ENCODE data around the gene AGGF1. TPM values are rescaled to one million over a fixed set of nuclear protein-coding genes. Genes with fewer than 3 reads are reported as not detected.
"Not testable (repeated sequence)": the region's sequence is repeated elsewhere in the genome, so short reads cannot be mapped to it uniquely, and the experiment has no call there.

Gene AGGF1, protein sequence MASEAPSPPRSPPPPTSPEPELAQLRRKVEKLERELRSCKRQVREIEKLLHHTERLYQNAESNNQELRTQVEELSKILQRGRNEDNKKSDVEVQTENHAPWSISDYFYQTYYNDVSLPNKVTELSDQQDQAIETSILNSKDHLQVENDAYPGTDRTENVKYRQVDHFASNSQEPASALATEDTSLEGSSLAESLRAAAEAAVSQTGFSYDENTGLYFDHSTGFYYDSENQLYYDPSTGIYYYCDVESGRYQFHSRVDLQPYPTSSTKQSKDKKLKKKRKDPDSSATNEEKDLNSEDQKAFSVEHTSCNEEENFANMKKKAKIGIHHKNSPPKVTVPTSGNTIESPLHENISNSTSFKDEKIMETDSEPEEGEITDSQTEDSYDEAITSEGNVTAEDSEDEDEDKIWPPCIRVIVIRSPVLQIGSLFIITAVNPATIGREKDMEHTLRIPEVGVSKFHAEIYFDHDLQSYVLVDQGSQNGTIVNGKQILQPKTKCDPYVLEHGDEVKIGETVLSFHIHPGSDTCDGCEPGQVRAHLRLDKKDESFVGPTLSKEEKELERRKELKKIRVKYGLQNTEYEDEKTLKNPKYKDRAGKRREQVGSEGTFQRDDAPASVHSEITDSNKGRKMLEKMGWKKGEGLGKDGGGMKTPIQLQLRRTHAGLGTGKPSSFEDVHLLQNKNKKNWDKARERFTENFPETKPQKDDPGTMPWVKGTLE
- total RNA-seq: 28.1 and 36.7 TPM in 2 replicates
- 11.7 TPM for polyA plus RNA-seq (2012)

DNA sequence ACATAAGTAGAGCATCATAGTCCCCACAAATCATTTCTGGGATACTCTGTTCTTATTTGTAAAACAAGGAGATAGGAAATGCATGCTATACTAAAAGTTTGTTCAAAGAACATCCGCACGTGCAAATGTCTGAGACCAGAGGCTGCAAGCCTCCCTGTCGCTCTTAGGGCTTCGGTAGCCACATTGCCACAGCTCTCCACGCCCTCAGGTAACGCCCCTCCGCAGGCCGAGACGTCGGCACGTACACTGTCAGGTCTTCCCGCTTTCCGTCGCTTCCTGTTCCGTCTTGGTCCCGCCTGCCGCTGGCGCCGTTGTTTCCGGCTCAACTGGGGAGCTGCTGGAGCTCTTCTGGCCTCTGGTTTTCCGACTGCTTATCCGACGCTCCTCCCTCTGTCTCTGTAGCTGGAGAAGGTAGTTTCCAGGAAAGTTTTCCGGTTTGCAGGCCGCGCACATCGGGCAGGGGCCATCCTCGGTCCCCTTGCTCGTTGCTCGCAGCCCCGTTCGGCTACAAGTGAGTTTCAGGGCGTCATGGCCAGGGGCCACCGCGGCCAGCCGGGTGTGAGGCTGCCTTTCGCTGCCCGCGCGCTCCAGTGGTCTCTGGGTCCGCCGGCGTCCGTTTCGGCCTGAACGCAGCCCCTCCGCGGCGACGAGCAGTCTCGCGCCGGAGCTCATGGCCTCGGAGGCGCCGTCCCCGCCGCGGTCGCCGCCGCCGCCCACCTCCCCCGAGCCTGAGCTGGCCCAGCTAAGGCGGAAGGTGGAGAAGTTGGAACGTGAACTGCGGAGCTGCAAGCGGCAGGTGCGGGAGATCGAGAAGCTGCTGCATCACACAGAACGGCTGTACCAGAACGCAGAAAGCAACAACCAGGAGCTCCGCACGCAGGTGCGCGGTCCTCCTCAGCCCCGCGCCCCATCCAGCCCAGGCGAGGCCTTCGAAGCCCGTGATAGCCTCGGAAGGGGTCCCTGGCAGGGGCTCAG is at the start of gene AGGF1:
TSS of gene AGGF1 (plus strand) at position 308 of the 975 bp plus-strand sequence. CDS start at position 671, 363 bp downstream.
- DNase-seq (ENCODE audit: low read depth): peak; percentile 95

- DNase-seq (ENCODE audit: low read depth): no peak
These were observed 49.6 kb upstream of the AGGF1 start for GRCh38 chr5:76980518-76981144.

DNA sequence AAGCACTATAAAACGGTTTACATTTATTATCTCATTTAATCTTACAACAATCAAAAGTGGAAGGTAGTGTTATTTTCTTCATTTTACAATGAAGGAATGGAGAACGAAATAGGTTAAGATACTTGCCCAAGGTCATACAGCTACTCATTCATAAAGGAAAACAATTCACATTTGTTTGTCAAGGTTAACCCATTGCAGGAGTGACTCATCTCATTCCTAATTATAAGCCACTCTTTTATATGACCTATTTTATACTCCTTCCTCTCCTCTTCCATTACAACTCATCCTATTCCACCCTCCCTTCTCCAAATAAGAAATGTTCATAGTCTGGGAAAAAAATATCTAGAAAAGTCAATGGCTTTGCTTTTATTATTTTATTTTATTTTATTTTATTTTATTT is 47.8 kb upstream of the AGGF1 start:
- DNase-seq (ENCODE audit: low read depth): no peak

GRCh38 chr5:76983468-76983867 is 46.7 kb upstream of the AGGF1 start:
- no peak for DNase-seq (ENCODE audit: low read depth)

GRCh38 chr5:76986825-76987526 is 43.2 kb upstream of the AGGF1 start:
- no peak for DNase-seq (ENCODE audit: low read depth)

- no peak for DNase-seq (ENCODE audit: low read depth)
These were observed 39.2 kb upstream of the AGGF1 start for GRCh38 chr5:76990899-76991459.

DNA sequence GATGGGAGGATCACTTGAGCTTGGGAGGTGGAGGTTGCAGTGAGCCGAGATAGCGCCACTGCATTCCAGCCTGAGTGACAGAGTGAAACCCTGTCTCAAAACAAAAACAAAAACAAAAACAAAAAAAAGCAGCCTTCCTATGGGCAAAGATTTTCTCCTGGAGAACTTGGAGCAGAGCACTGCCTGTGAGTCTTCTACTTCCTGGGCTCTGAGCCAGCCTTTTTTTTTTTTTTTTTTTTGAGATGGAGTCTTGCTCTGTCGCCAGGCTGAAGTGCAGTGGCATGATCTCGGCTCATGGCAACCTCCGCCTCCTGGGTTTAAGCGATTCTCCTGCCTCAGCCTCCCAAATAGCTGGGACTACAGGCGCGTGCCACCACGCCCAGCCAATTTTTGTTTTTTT is 36.8 kb upstream of the AGGF1 start:
- DNase-seq (ENCODE audit: low read depth): not testable (repeated sequence)

DNA sequence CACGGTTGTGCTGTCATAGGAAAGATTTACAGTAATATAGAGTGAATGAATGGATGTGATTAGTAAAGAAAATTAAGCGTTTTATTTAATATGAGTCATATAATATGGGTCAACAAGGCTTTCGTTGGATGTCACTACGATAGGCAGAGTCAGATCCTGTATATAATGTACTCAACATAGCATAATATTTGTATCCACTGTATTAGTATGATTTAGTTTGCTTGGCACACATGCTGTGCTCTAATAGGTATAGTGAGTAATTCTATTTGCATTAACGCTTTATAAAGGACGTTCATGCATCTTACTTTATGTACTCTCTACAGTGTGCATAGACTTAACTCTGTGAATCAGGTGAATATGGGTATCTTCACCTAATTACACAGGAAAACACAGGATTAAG is 35.9 kb upstream of the AGGF1 start:
- DNase-seq (ENCODE audit: low read depth): no peak

- DNase-seq (ENCODE audit: low read depth): not testable (repeated sequence)
These were observed 32.0 kb upstream of the AGGF1 start for GRCh38 chr5:76998251-76998650.

GRCh38 chr5:76999451-76999850 is 30.8 kb upstream of the AGGF1 start:
- DNase-seq (ENCODE audit: low read depth): no peak

DNA sequence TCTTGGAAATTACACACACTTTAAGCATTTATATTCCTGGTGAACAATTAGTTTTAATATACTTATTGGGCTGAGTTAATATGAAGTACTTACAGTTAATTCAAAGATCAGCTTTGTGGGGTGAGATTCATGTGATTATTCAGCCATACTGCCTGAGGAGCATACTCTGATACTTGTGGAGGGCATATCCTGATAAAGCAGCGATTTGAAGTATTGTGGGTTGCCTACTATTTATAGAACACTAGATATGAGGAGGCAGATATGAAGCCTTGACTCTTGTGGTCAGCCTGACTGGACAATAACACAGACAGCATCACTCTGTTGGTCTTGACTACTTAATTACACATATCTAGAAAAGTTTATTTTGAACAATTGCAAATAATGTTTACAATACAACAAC is 27.0 kb upstream of the AGGF1 start:
- DNase-seq (ENCODE audit: low read depth): no peak

DNA sequence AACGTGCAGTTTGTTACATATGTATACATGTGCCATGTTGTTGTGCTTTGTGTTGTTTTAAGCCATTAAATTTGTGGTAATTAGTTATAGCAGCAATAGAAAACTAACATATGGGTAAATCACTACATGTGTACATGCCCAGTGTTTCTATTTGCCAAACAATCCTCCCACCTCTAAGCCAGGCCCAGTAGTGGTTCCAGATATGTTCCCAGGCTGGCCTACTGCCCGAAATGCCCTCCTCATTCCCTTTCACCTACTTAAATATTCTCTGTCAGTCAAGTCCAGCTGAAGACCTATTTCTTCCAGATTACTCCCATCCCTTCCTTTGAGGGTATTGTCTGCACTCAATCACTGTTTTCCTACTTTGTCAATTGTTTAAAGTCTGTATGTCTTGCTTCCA is 24.1 kb upstream of the AGGF1 start:
- DNase-seq (ENCODE audit: low read depth): no peak

DNA sequence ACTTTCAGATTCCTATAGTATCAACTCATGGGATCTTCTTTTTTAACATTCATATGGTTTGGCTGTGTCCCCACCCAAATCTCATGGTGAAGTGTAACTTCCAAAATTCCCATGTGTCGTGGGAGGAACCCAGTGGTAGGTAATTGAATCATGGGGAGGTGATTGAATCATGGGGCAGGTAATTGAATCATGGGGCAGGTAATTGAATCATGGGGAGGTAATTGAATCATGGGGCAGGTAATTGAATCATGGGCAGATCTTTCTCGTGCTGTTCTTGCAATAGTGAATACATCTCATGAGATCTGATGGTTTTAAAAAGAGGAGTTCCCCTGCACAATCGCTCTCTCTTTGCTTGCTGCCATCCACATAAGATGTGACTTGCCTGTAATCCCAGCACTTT is 21.8 kb upstream of the AGGF1 start:
- DNase-seq (ENCODE audit: low read depth): no peak

DNA sequence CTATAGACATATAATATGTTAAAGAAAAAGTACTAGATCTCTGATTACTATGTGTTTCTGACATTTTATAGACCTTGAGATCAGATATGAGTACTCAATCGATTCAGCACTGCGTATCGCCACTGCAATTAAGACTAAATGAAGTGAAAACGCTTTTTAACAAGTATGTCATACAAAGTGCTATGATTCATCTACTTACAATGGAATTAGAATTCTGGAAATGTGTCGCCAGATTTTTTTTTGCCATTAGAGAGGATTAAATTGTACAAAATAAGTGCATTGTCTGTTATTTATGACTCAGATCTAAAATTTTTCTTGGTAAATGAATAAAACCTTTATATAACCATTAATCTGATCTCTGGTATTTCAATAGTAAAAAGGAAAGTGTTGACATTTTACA is 20.0 kb upstream of the AGGF1 start:
- DNase-seq (ENCODE audit: low read depth): no peak

GRCh38 chr5:77011498-77011897 is 18.7 kb upstream of the AGGF1 start:
- DNase-seq (ENCODE audit: low read depth): no peak

GRCh38 chr5:77012601-77013000 is 17.6 kb upstream of the AGGF1 start:
- no peak for DNase-seq (ENCODE audit: low read depth)

- DNase-seq (ENCODE audit: low read depth): peak; percentile 64
These were observed 14.2 kb upstream of the AGGF1 start for GRCh38 chr5:77015938-77016569.

GRCh38 chr5:77016962-77017361 is 13.2 kb upstream of the AGGF1 start:
- no peak for DNase-seq (ENCODE audit: low read depth)

DNA sequence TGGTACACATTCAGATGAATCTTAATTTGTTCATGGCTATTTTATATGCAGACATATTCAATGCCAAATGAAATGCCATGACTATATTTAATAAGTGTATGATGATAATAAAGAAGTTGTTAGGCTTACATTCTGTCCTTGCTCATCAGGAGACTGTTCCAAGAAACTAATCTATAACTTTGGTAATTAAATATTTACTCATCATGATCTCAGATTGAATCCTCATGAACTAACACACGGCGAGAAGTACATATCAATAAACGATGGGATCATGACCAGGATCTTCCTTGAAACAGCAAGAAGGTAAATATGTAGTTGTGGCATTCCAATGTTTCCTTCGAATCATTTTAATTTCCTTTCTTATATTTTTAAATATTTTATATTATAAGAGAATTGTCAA is 12.5 kb upstream of the AGGF1 start:
- no peak for DNase-seq (ENCODE audit: low read depth)
